Measurements from ENCODE around the gene HCN2.
A peak's percentile ranks its signal among the peaks of the same experiment; 100 is the strongest.

The HCN2 gene

GRCh38 chr19:657611-658010 is 67.9 kb downstream of the HCN2 start:
- Histone ChIP-seq H3K27me3 (ENCODE audit: insufficient read depth, poor library complexity, severe bottlenecking) (no peaks in the 10 kb centered on the region), H3K9me3 (ENCODE audit: severe bottlenecking) (no peaks in the 10 kb centered on the region), H3K4me3 (ENCODE audit: severe bottlenecking) (no peak overlapping the region), H3K27ac (ENCODE audit: poor library complexity, severe bottlenecking) (no peak overlapping the region), H3K36me3 (ENCODE audit: low read depth) (peaks cover 54% of the 10 kb centered on the region), H3K4me1 (ENCODE audit: insufficient read depth, poor library complexity, severe bottlenecking) (peaks cover 18% of the 10 kb centered on the region)
- TF ChIP-seq, protein P1, sequence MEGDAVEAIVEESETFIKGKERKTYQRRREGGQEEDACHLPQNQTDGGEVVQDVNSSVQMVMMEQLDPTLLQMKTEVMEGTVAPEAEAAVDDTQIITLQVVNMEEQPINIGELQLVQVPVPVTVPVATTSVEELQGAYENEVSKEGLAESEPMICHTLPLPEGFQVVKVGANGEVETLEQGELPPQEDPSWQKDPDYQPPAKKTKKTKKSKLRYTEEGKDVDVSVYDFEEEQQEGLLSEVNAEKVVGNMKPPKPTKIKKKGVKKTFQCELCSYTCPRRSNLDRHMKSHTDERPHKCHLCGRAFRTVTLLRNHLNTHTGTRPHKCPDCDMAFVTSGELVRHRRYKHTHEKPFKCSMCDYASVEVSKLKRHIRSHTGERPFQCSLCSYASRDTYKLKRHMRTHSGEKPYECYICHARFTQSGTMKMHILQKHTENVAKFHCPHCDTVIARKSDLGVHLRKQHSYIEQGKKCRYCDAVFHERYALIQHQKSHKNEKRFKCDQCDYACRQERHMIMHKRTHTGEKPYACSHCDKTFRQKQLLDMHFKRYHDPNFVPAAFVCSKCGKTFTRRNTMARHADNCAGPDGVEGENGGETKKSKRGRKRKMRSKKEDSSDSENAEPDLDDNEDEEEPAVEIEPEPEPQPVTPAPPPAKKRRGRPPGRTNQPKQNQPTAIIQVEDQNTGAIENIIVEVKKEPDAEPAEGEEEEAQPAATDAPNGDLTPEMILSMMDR (IDR thresholded peaks at IDR 0.05; ENCODE audit: poor library complexity, severe bottlenecking), result no peak
- DNase-seq (ENCODE audit: low spot score), result no peak
- no peak for ATAC-seq (ENCODE audit: low read depth)

GRCh38 chr19:658059-658839 is 68.6 kb downstream of the HCN2 start:
- DNase-seq (ENCODE audit: low spot score) (no peak), ATAC-seq (ENCODE audit: low read depth) (no peak)
- Histone ChIP-seq H3K4me1 (ENCODE audit: insufficient read depth, poor library complexity, severe bottlenecking) (peaks cover 18% of the 10 kb centered on the region), H3K9me3 (ENCODE audit: severe bottlenecking) (no peaks in the 10 kb centered on the region), H3K27ac (ENCODE audit: poor library complexity, severe bottlenecking) (peak overlapping the region; percentile 86), H3K36me3 (ENCODE audit: low read depth) (peaks cover 48% of the 10 kb centered on the region), H3K27me3 (ENCODE audit: insufficient read depth, poor library complexity, severe bottlenecking) (no peaks in the 10 kb centered on the region), H3K4me3 (ENCODE audit: severe bottlenecking) (no peak overlapping the region)
- TF ChIP-seq, protein P1 (IDR thresholded peaks at IDR 0.05; ENCODE audit: poor library complexity, severe bottlenecking), result no peak

DNA sequence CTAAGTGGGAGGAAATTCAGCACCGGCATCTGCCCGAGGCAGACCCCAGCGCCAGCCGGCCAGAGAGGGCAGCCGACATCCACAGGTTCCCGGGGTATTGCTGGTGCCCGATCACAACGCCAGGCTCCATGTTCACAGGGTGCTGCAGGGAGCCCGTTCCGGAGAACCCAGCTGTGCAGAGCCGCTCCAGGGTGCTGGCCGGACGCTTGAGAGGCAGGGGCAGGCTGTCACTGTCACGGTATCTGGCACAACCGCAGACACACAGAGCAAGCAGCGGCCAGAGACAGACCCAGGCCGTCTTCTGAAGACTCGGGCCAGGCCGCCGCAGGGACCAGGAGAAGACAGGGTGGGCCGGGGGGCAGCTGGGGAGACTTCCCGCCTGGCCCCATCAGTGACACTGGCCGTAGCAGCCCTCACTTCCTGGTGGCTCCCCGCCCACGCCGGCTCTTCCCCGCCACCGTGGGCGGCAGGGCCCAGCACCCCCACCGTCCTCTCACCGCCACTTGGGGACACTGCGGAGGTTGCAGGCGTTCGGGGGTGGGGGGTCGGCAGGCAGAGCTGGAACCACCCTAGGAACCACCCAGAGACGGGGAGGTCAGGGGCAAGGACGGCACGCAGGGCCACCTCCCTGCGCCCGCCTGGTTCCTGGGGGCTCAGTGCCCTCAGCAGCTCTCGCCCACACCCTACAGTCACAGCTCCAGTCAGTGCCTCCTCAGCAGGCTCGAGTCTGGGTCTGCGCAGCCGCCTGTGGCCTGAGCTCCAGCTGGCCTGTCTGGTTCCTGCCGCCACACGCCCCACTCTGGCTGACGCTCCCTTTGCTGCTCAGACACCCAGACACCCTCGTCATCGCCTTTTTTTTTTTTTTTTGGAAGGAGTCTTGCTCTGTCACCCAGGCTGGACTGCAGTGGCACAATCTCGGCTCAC is 69.5 kb downstream of the HCN2 start:
- no peaks in the 10 kb centered on the region for H3K9me3 ChIP-seq (ENCODE audit: severe bottlenecking)
- H3K27ac ChIP-seq (ENCODE audit: poor library complexity, severe bottlenecking), result peak overlapping the region; percentile 86
- H3K36me3 ChIP-seq (ENCODE audit: low read depth), result peaks cover 43% of the 10 kb centered on the region
- peak; percentile 70 for ATAC-seq (ENCODE audit: low read depth)
- TF ChIP-seq, protein P1 (IDR thresholded peaks at IDR 0.05; ENCODE audit: poor library complexity, severe bottlenecking), result no peak
- DNase-seq (ENCODE audit: low spot score), result no peak
- no peak overlapping the region for H3K4me3 ChIP-seq (ENCODE audit: severe bottlenecking)
- H3K4me1 ChIP-seq (ENCODE audit: insufficient read depth, poor library complexity, severe bottlenecking), result peaks cover 18% of the 10 kb centered on the region
- no peaks in the 10 kb centered on the region for H3K27me3 ChIP-seq (ENCODE audit: insufficient read depth, poor library complexity, severe bottlenecking)

DNA sequence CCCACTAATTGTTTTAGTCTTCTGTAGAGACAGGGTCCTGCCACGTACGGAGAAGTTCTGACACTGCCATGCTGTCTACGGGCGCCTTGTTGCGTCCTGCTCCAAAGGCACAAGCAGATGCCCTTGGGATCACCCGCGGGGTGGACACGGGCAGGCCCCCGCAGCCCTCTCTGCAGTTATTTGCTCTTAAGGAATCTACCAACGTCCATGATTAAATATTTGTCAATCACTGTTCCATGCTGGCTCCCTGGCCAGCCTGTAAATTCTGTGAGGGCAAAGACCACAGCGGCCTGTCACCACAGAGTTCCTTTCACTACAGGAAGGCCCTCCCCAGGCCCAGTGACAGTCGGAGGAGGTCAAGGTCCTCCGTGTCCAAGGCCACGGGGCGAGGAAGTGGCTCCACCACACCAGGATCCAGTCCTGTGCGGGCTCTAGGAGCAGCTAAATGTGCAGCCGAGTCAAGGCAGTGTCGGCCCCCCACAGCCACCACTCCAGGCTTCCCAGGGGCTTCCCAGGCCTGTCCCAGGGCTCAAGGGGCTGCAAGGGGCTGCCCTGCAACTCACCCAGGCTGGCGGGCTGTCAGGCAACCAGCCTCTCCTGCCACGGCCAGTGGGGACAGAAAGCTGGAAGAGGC is 71.2 kb downstream of the HCN2 start:
- Histone ChIP-seq H3K4me1 (ENCODE audit: insufficient read depth, poor library complexity, severe bottlenecking) (peaks cover 18% of the 10 kb centered on the region), H3K36me3 (ENCODE audit: low read depth) (peaks cover 32% of the 10 kb centered on the region), H3K27me3 (ENCODE audit: insufficient read depth, poor library complexity, severe bottlenecking) (no peaks in the 10 kb centered on the region), H3K27ac (ENCODE audit: poor library complexity, severe bottlenecking) (peak overlapping the region; percentile 86), H3K9me3 (ENCODE audit: severe bottlenecking) (no peaks in the 10 kb centered on the region), H3K4me3 (ENCODE audit: severe bottlenecking) (peak overlapping the region; percentile 99)
- DNase-seq (ENCODE audit: low spot score), result no peak
- TF ChIP-seq, protein P1 (IDR thresholded peaks at IDR 0.05; ENCODE audit: poor library complexity, severe bottlenecking), result no peak
- no peak for ATAC-seq (ENCODE audit: low read depth)

All from RWPE2 (cell line).